ENCODE data around the gene TM6SF1.

The TM6SF1 gene

GRCh38 chr15:83178869-83179325 is 71.5 kb downstream of the TM6SF1 start:
- Histone ChIP-seq H3K27ac (ENCODE audit: low read depth, low read length) (no peak overlapping the region), H3K27me3 (ENCODE audit: control insufficient read depth, insufficient read depth, low read length) (no peaks in the 10 kb centered on the region), H3K9me3 (ENCODE audit: control insufficient read depth, insufficient read depth, low read depth, low read length) (no peaks in the 10 kb centered on the region), H3K4me1 (ENCODE audit: control insufficient read depth, insufficient read depth, low read length) (peaks cover 9% of the 10 kb centered on the region), H3K36me3 (ENCODE audit: control insufficient read depth, insufficient read depth, low read length) (no peaks in the 10 kb centered on the region), H3K9ac (ENCODE audit: low read length) (no peak overlapping the region), H3K4me3 (ENCODE audit: low read depth, low read length) (no peak overlapping the region)

- Histone ChIP-seq H3K9me3 (ENCODE audit: control insufficient read depth, insufficient read depth, low read depth, low read length) (no peaks in the 10 kb centered on the region), H3K27ac (ENCODE audit: low read depth, low read length) (no peak overlapping the region)
Measured at GRCh38 chr15:83185561-83185960, 78.1 kb downstream of the TM6SF1 start.

More at GRCh38 chr15:83185561-83185960, 78.1 kb downstream of the TM6SF1 start:
- Histone ChIP-seq H3K4me3 (ENCODE audit: low read depth, low read length) (no peak overlapping the region), H3K36me3 (ENCODE audit: control insufficient read depth, insufficient read depth, low read length) (no peaks in the 10 kb centered on the region), H3K27me3 (ENCODE audit: control insufficient read depth, insufficient read depth, low read length) (no peaks in the 10 kb centered on the region), H3K9ac (ENCODE audit: low read length) (no peak overlapping the region), H3K4me1 (ENCODE audit: control insufficient read depth, insufficient read depth, low read length) (no peaks in the 10 kb centered on the region)

Data from HUES6 (cell line).